Loucy (cell line): ENCODE measurements around the gene DNAI7.

Source experiments
- CTCF ChIP-seq: fragments of 200-600 bp; sonication (generic); conservative IDR thresholded peaks from 2 replicates; pipeline ENCODE4 v1.5.1; 2014; ENCODE audit warnings: mild to moderate bottlenecking, antibody characterized with exemption, low read length
- EZH2phosphoT487 ChIP-seq: fragments of 200-600 bp; IDR thresholded peaks from 2 replicates; pipeline ENCODE4 v1.6.1; 2018; ENCODE audit warnings: antibody characterized with exemption, mild to moderate bottlenecking, moderate library complexity, borderline replicate concordance

DNA sequence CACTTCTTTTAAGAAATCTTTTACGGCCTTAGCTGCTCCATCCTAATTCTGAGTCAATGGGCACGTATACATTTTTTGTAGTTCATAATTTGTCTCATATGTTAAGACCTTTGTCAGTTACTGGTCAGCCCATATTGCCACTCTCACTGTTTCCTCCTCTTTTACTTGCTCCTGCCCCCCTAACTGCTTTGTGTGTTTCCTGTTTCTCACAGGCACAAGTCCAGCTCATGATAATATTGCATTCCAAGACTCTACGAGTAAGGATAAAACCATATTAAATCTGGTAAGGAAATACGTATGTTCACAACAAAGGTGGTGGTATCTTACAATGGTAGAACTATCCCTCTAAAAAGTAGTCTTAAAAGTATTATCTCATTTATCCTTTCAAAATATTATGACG is 111.7 kb downstream of the DNAI7 start:
- TF ChIP-seq EZH2phosphoT487 (no peak), CTCF (no peak)
